H1 (cell line): ENCODE measurements around the gene DHRS1. TPM values are rescaled to one million over a fixed set of nuclear protein-coding genes. Genes with fewer than 3 reads are reported as not detected.

Source experiments
- CTCF ChIA-PET: fragments of 300-600 bp; sonication (Branson Sonifier 250); formaldehyde crosslinking; loops from one replicate; lab custom pipeline; 2021; ENCODE audit not compliant: partially characterized antibody; lab: Charles Lee
- POLR2A ChIA-PET: fragments of 300-600 bp; sonication (Branson Sonifier 250); formaldehyde crosslinking; loops from one replicate; lab custom pipeline; 2021; ENCODE audit warnings: inconsistent platforms; ENCODE audit not compliant: partially characterized antibody; lab: Charles Lee
- DNase-seq, 2 experiments: peaks; one replicate each; pipeline versions ENCODE4 v3.0.0 to v3.0.0-alpha.2; 2010 to 2022; ENCODE audit warnings: low spot score in 2 of 2, low read depth in 1 of 2, mixed read lengths in 1 of 2
- FAIRE-seq: peaks from 2 replicates; lab custom pipeline; 2011; peaks lifted over from hg19 to GRCh38; lab: Jason Lieb, UNC
- H2AFZ ChIP-seq: 2 replicates; pipeline ENCODE4 v1.8.1; 2012; ENCODE audit warnings: low read length, inconsistent platforms
- H2AK5ac ChIP-seq: 2 replicates; pipeline ENCODE4 v1.6.1; 2013; ENCODE audit warnings: low read depth, low read length
- H2BK120ac ChIP-seq: replicated peaks from 2 replicates; pipeline ENCODE3; 2013; ENCODE audit warnings: low read depth, low read length, inconsistent platforms
- H2BK12ac ChIP-seq: 2 replicates; pipeline ENCODE4 v1.6.1; 2013; ENCODE audit warnings: low read depth, low read length
- H2BK15ac ChIP-seq: 2 replicates; pipeline ENCODE4 v1.6.1; 2013; ENCODE audit warnings: low read length
- H2BK20ac ChIP-seq: 2 replicates; pipeline ENCODE4 v1.6.1; 2013; ENCODE audit warnings: low read length
- H2BK5ac ChIP-seq: 2 replicates; pipeline ENCODE4 v1.6.1; 2013; ENCODE audit warnings: low read depth, low read length
- H3K14ac ChIP-seq: 2 replicates; pipeline ENCODE4 v1.6.1; 2013; ENCODE audit warnings: inconsistent platforms; ENCODE audit not compliant: insufficient read length
- H3K18ac ChIP-seq: 2 replicates; pipeline ENCODE4 v1.6.1; 2013; ENCODE audit warnings: low read length; ENCODE audit errors: extremely low read depth
- H3K23ac ChIP-seq: 2 replicates; pipeline ENCODE4 v1.6.1; 2013; ENCODE audit warnings: inconsistent platforms; ENCODE audit not compliant: insufficient read length
- H3K23me2 ChIP-seq: 2 replicates; pipeline ENCODE4 v1.6.1; 2013; ENCODE audit warnings: low read depth, low read length
- H3K27ac ChIP-seq: 2 replicates; pipeline ENCODE4 v1.6.1; 2011; ENCODE audit warnings: low read depth, low read length, inconsistent platforms
- H3K27me3 ChIP-seq, 4 experiments: replicated peaks in 1 of 4; 1 replicate in 1 of 4; 2 replicates in 3 of 4; pipeline versions ENCODE4 v1.6.1 to v1.8.1; 2011 to 2013; ENCODE audit warnings: low read length in 3 of 4, mild to moderate bottlenecking in 3 of 4, inconsistent platforms in 2 of 4, mixed read lengths in 2 of 4, moderate library complexity in 1 of 4; ENCODE audit not compliant: control insufficient read depth in 3 of 4, insufficient read depth in 3 of 4; ENCODE audit errors: extremely low read depth in 1 of 4
- H3K36me3 ChIP-seq, 4 experiments: 2 replicates each; pipeline versions ENCODE4 v1.6.1 to v1.8.1; 2011 to 2013; ENCODE audit warnings: mild to moderate bottlenecking in 4 of 4, low read length in 3 of 4, moderate library complexity in 2 of 4, control low read depth in 1 of 4, inconsistent platforms in 1 of 4; ENCODE audit not compliant: insufficient read depth in 4 of 4, control insufficient read depth in 2 of 4
- H3K4ac ChIP-seq: replicated peaks from 2 replicates; pipeline ENCODE3; 2013; ENCODE audit warnings: low read length, low read depth, mixed read lengths, inconsistent platforms; ENCODE audit not compliant: insufficient read length
- H3K4me1 ChIP-seq, 4 experiments: replicated peaks in 1 of 4; 1 replicate in 1 of 4; 2 replicates in 3 of 4; pipeline versions ENCODE4 v1.6.1 to v1.8.1; 2011 to 2013; ENCODE audit warnings: low read length in 3 of 4, inconsistent platforms in 2 of 4, mixed read lengths in 1 of 4; ENCODE audit not compliant: insufficient read depth in 4 of 4, control insufficient read depth in 3 of 4
- H3K4me2 ChIP-seq, 2 experiments: 2 replicates each; pipeline versions ENCODE4 v1.6.1 to v1.8.1; 2011 to 2013; ENCODE audit warnings: low read depth in 2 of 2, low read length in 2 of 2, control low read depth in 1 of 2, inconsistent platforms in 1 of 2, mild to moderate bottlenecking in 1 of 2; ENCODE audit not compliant: insufficient read depth in 1 of 2
- H3K4me3 ChIP-seq, 4 experiments: fragments of 200-600, 300-600 bp in 1 of 4; sonication (generic), shearing (Covaris generic), sonication (Bioruptor Twin) in 1 of 4; 2 replicates each; pipeline versions ENCODE4 v1.5.1 to v1.8.1; 2011 to 2016; ENCODE audit warnings: low read length in 4 of 4, low read depth in 3 of 4, control low read depth in 2 of 4, inconsistent platforms in 2 of 4, mild to moderate bottlenecking in 2 of 4, mixed read lengths in 1 of 4, moderate library complexity in 1 of 4; ENCODE audit not compliant: insufficient read depth in 2 of 4; ENCODE audit errors: extremely low read depth in 1 of 4
- H3K56ac ChIP-seq: replicated peaks from 2 replicates; pipeline ENCODE3; 2013; ENCODE audit warnings: low read depth, mild to moderate bottlenecking, mixed read lengths, low read length, inconsistent platforms; ENCODE audit not compliant: insufficient read length
- H3K79me1 ChIP-seq: 2 replicates; pipeline ENCODE4 v1.6.1; 2013; ENCODE audit warnings: low read depth, low read length, control low read depth
- H3K79me2 ChIP-seq, 2 experiments: 2 replicates each; pipeline versions ENCODE4 v1.6.1 to v1.8.1; 2012 to 2013; ENCODE audit warnings: low read length in 2 of 2, mild to moderate bottlenecking in 2 of 2, inconsistent platforms in 1 of 2; ENCODE audit not compliant: insufficient read depth in 2 of 2, control insufficient read depth in 1 of 2
- H3K9ac ChIP-seq, 4 experiments: replicated peaks in 1 of 4; 1 replicate in 1 of 4; 2 replicates in 3 of 4; pipeline versions ENCODE4 v1.6.1 to v1.8.1; 2011 to 2013; ENCODE audit warnings: low read depth in 3 of 4, low read length in 3 of 4, control low read depth in 2 of 4, mild to moderate bottlenecking in 2 of 4, moderate library complexity in 2 of 4, inconsistent platforms in 1 of 4; ENCODE audit errors: extremely low read depth in 1 of 4
- H3K9me3 ChIP-seq, 2 experiments: 2 replicates each; pipeline versions ENCODE4 v1.6.1 to v1.8.1; 2012 to 2013; ENCODE audit warnings: mild to moderate bottlenecking in 2 of 2, moderate library complexity in 2 of 2, control low read depth in 1 of 2, inconsistent platforms in 1 of 2, low read depth in 1 of 2, low read length in 1 of 2, mixed read lengths in 1 of 2; ENCODE audit not compliant: insufficient read depth in 2 of 2
- H4K20me1 ChIP-seq, 2 experiments: replicated peaks in 1 of 2; 2 replicates each; pipeline versions ENCODE3 to v1.8.1; 2011 to 2013; ENCODE audit warnings: inconsistent platforms in 2 of 2, low read length in 2 of 2, mild to moderate bottlenecking in 1 of 2; ENCODE audit not compliant: insufficient read depth in 2 of 2, control insufficient read depth in 1 of 2
- H4K5ac ChIP-seq: 2 replicates; pipeline ENCODE4 v1.6.1; 2013; ENCODE audit warnings: low read length, low read depth, mixed read lengths, inconsistent platforms; ENCODE audit not compliant: insufficient read length
- H4K8ac ChIP-seq: 2 replicates; pipeline ENCODE4 v1.8.0; 2013; ENCODE audit warnings: mild to moderate bottlenecking, moderate library complexity, low read length, inconsistent platforms; ENCODE audit not compliant: insufficient read depth; ENCODE audit errors: extremely low read depth
- H4K91ac ChIP-seq: replicated peaks from 2 replicates; pipeline ENCODE3; 2013; ENCODE audit warnings: low read length, mixed read lengths, inconsistent platforms; ENCODE audit not compliant: insufficient read length
- CBX5 ChIP-seq: fragments of 300-800, 300-1000 bp; sonication (generic); IDR thresholded peaks from 2 replicates; pipeline ENCODE4 v1.7.1; 2016; ENCODE audit warnings: antibody characterized with exemption, low read length, low read depth
- CREB1 ChIP-seq: IDR thresholded peaks from 2 replicates; pipeline ENCODE4 v1.6.1; 2012; ENCODE audit warnings: inconsistent platforms
- FOSL1 ChIP-seq: IDR thresholded peaks from 2 replicates; pipeline ENCODE4 v1.6.1; 2011; ENCODE audit warnings: mild to moderate bottlenecking, low read depth, low read length, moderate library complexity; ENCODE audit not compliant: insufficient read depth
- GTF2F1 ChIP-seq: IDR thresholded peaks from 2 replicates; pipeline ENCODE4 v1.6.1; 2012; ENCODE audit warnings: low read depth, low read length, improper control_type of control experiment, borderline replicate concordance
- JUN ChIP-seq: IDR thresholded peaks from 2 replicates; pipeline ENCODE4 v1.6.1; 2011; ENCODE audit warnings: low read depth, mild to moderate bottlenecking, improper control_type of control experiment, low read length
- KDM4A ChIP-seq: IDR thresholded peaks from one replicate; pipeline ENCODE4 v1.7.1; 2012; ENCODE audit warnings: low read depth, mild to moderate bottlenecking, moderate library complexity, low read length, inconsistent platforms; ENCODE audit not compliant: severe bottlenecking
- KDM5A ChIP-seq: fragments of 200-600 bp; IDR thresholded peaks from 2 replicates; pipeline ENCODE4 v1.7.1; 2012; ENCODE audit warnings: mild to moderate bottlenecking, low read length, inconsistent platforms, mixed read lengths
- RXRA ChIP-seq: IDR thresholded peaks from 2 replicates; pipeline ENCODE4 v1.6.1; 2011; ENCODE audit warnings: low read depth, mild to moderate bottlenecking, low read length, moderate library complexity; ENCODE audit not compliant: insufficient read depth
- SIRT6 ChIP-seq: IDR thresholded peaks from one replicate; pipeline ENCODE4 v1.7.1; 2012; ENCODE audit warnings: low read length, inconsistent platforms
- SIX5 ChIP-seq: IDR thresholded peaks from 2 replicates; pipeline ENCODE4 v1.6.1; 2011; ENCODE audit warnings: mild to moderate bottlenecking, low read depth, low read length
- TAF1 ChIP-seq: IDR thresholded peaks from 2 replicates; pipeline ENCODE4 v1.6.1; 2011; ENCODE audit warnings: mild to moderate bottlenecking, low read depth, low read length
- WGBS, 2 experiments: shearing (Covaris generic) in 1 of 2; methylation state at CpG; one replicate each; pipeline versions ENCODE4 v1.1.6 to v1.1.7; 2013 to 2015; ENCODE audit warnings: low lambda C conversion rate in 2 of 2, mixed read lengths in 2 of 2, inconsistent platforms in 1 of 2, low coverage in 1 of 2, missing lambda C conversion rate in 1 of 2; ENCODE audit not compliant: insufficient replicate concordance in 2 of 2, insufficient coverage in 1 of 2, insufficient read length in 1 of 2; ENCODE audit errors: extremely low coverage in 1 of 2, missing lambda C conversion rate in 1 of 2; 5-methylcytosine and 5-hydroxymethylcytosine counted together
- polyA plus RNA-seq, 7 experiments: library from polyadenylated mRNA; depleted of rRNA in 3 of 7; stranded (reverse) in 5 of 7; unstranded in 2 of 7; fragments of >200 nt in 5 of 7; fragments of 200-250 nt in 2 of 7; gene quantifications; 1 replicate in 5 of 7; 2 replicates in 1 of 7; 4 replicates in 1 of 7; pipeline versions ENCODE4 v1.2.1 to v1.2.3, GENCODE V29; 2011 to 2013; ENCODE audit warnings: missing spikeins in 2 of 7, mixed read lengths in 2 of 7
- total RNA-seq: library from RNA; stranded (reverse); fragmentation: NEBNext Ultra II Directional; extraction: Animal tissue kit (Norgen Biotek cat#: 25700); gene quantifications from 2 replicates; pipeline ENCODE4 v1.2.1, GENCODE V29; 2021
- TF ChIP-seq, protein P1 (sequence below): IDR thresholded peaks from 2 replicates; pipeline ENCODE4 v1.6.1; 2012; ENCODE audit warnings: inconsistent platforms
- TF ChIP-seq, protein P2 (sequence below): IDR thresholded peaks from 2 replicates; pipeline ENCODE4 v1.6.1; 2011; ENCODE audit warnings: low read length, improper control_type of control experiment

The DHRS1 gene
- total and polyA plus RNA-seq, 2 of the 8 experiments (the other 6 are each of a cell fraction or from before 2014, with no cell fraction given), result 8.8 to 31.7 TPM

DNA sequence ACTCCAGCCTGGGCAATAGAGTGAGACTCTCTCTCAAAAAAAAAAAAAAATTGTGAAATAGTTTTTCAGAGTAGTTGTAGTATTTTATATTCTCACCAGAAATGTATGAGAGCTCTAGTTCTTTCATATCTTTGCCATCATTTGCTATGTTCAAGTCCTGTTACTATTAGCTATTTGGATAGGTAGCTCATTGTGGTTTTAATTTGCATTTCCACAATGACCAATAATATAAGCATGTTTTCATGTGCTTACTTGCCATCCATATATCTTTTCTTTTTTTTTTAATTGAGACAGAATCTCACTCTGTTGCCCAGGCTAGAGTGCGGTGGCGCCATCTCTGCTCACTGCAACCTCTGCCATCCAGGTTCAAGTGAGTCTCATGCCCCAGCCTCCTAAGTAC, 48.6 kb upstream of the DHRS1 start:
- 90% methylated on average over 2 of the region's 2 CpGs; no CpG with 5 or more reads in 1 of the 2 experiments for WGBS, 2 experiments
- Histone ChIP-seq H3K79me1 (no peaks in the 10 kb centered on the region), H2BK120ac (no peak overlapping the region), H2AK5ac (no peak overlapping the region), H3K23ac (no peak overlapping the region), H3K9ac (no peak overlapping the region), H3K27ac (no peak overlapping the region), H3K79me2 (no peaks in the 10 kb centered on the region), H3K4me3 (no peak overlapping the region), H3K56ac (no peak overlapping the region), H3K4ac (no peak overlapping the region), H4K20me1 (peaks cover 0 to 2% of the 10 kb centered on the region in 2 experiments), H4K8ac (no peak overlapping the region), H3K9me3 (no peaks in the 10 kb centered on the region), H3K27me3 (peaks cover 0 to 11% (median 8%) of the 10 kb centered on the region in 4 experiments; a peak in 5 of 7 replicates), H3K14ac (no peak overlapping the region), H3K4me1 (no peaks in the 10 kb centered on the region), H2BK12ac (no peak overlapping the region), H3K18ac (no peak overlapping the region), H2BK15ac (no peak overlapping the region), H4K5ac (no peak overlapping the region), H2AFZ (no peak overlapping the region), H2BK5ac (no peak overlapping the region), H3K23me2 (0 out of 2 replicates have a peak, but pooled peaks cover 2% of the 10 kb centered on the region), H2BK20ac (no peak overlapping the region), H3K36me3 (no peaks in the 10 kb centered on the region), H3K4me2 (no peak overlapping the region), H4K91ac (no peak overlapping the region)
- FAIRE-seq (no peak), DNase-seq (no peak)
- CTCF ChIA-PET, result interaction anchor here (0.6 to 4.4 kb wide), 17 partner anchors 9 to 88 kb away, joined by 3 to 33 read pairs (median 4); partner anchors contain the start of genes ADCY4, CIDEB, NYNRIN and RIPK3
- POLR2A ChIA-PET, result interaction anchor here (0.6 to 1.0 kb wide), 2 partner anchors 89 to 133 kb away, joined by 3 to 4 read pairs; no protein-coding TSS in a partner anchor
- TF ChIP-seq CBX5, result no peak
- TF ChIP-seq, protein P1, sequence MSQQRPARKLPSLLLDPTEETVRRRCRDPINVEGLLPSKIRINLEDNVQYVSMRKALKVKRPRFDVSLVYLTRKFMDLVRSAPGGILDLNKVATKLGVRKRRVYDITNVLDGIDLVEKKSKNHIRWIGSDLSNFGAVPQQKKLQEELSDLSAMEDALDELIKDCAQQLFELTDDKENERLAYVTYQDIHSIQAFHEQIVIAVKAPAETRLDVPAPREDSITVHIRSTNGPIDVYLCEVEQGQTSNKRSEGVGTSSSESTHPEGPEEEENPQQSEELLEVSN, result no peak
- TF ChIP-seq, protein P2, sequence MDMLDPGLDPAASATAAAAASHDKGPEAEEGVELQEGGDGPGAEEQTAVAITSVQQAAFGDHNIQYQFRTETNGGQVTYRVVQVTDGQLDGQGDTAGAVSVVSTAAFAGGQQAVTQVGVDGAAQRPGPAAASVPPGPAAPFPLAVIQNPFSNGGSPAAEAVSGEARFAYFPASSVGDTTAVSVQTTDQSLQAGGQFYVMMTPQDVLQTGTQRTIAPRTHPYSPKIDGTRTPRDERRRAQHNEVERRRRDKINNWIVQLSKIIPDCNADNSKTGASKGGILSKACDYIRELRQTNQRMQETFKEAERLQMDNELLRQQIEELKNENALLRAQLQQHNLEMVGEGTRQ, result no peak
- no peak for TF ChIP-seq JUN
- no peak for TF ChIP-seq SIX5
- no peak for TF ChIP-seq RXRA
- no peak for TF ChIP-seq FOSL1
- no peak for TF ChIP-seq SIRT6
- no peak for TF ChIP-seq KDM4A
- TF ChIP-seq CREB1, result no peak
- TF ChIP-seq KDM5A, result no peak
- no peak for TF ChIP-seq TAF1
- no peak for TF ChIP-seq GTF2F1
